DND-41 (cell line): ENCODE data around the gene TRIM44.

Source experiments
- EZH2 ChIP-seq: IDR thresholded peaks from 3 replicates; pipeline ENCODE4 v1.6.1; 2012; ENCODE audit warnings: borderline replicate concordance, low read depth, mild to moderate bottlenecking, moderate library complexity, low read length, inconsistent platforms; ENCODE audit not compliant: severe bottlenecking
- TF ChIP-seq, protein P1 (sequence below): IDR thresholded peaks from 2 replicates; pipeline ENCODE4 v1.5.1; 2012; ENCODE audit warnings: borderline replicate concordance, low read length, moderate library complexity, mild to moderate bottlenecking; ENCODE audit not compliant: poor library complexity, severe bottlenecking; ENCODE audit errors: extremely low read depth

DNA sequence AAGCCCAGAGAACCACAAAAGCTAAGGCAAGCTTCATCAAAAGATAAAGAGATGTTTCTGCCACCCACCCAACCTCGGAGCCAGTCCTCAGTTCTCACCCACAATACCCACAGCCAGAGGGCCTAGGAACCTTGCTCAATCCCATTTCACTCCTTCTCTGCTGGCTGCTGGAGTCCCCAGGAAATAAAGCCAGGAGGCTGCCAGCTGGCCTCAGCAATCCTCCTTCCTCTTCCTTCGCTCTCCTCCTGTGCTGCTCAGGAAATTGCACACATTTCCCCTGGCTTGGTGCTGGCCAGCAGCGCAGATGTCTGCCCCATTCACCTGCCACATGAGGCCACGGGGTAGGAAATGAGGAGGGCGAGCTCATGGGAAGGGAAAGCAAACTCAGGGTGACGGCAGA lies 189.5 kb downstream of the TRIM44 start:
- TF ChIP-seq, protein P1, sequence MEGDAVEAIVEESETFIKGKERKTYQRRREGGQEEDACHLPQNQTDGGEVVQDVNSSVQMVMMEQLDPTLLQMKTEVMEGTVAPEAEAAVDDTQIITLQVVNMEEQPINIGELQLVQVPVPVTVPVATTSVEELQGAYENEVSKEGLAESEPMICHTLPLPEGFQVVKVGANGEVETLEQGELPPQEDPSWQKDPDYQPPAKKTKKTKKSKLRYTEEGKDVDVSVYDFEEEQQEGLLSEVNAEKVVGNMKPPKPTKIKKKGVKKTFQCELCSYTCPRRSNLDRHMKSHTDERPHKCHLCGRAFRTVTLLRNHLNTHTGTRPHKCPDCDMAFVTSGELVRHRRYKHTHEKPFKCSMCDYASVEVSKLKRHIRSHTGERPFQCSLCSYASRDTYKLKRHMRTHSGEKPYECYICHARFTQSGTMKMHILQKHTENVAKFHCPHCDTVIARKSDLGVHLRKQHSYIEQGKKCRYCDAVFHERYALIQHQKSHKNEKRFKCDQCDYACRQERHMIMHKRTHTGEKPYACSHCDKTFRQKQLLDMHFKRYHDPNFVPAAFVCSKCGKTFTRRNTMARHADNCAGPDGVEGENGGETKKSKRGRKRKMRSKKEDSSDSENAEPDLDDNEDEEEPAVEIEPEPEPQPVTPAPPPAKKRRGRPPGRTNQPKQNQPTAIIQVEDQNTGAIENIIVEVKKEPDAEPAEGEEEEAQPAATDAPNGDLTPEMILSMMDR = no peak
- no peak for TF ChIP-seq EZH2
